Measurements from ENCODE around the gene CAPN15. TPM values are rescaled to one million over a fixed set of nuclear protein-coding genes. Genes with fewer than 3 reads are reported as not detected.

CAPN15 gene
- total and polyA plus RNA-seq, 9 of the 15 experiments (the other 6 are each of a cell fraction or from before 2014, with no cell fraction given): 0.62 to 111 (median 14.2) TPM

GRCh38 chr16:595942-596735, 68.6 kb downstream of the CAPN15 start:
- Histone ChIP-seq H3K27me3 (ENCODE audit: control insufficient read depth in 2 of 2, insufficient read depth in 2 of 2, low read length in 2 of 2) (no peaks in the 10 kb centered on the region), H2AFZ (ENCODE audit: low read depth, low read length) (no peak overlapping the region), H3K36me3 (ENCODE audit: control insufficient read depth, insufficient read depth, low read length) (peaks cover 46% of the 10 kb centered on the region; the same call in 2 of the 3 replicates), H3K4me2 (ENCODE audit: insufficient read depth, low read length) (no peak overlapping the region), H3K79me2 (ENCODE audit: control insufficient read depth, insufficient read depth, low read length) (peaks cover 71% of the 10 kb centered on the region), H4K20me1 (replicated peaks; ENCODE audit: control insufficient read depth, insufficient read depth, low read length) (peaks cover 7% of the 10 kb centered on the region), H3K27ac (ENCODE audit: extremely low read depth, low read depth, low read length) (no peak overlapping the region), H3K4me3 (no peak overlapping the region), H3K4me1 (replicated peaks in 1 of 2; ENCODE audit: control insufficient read depth in 2 of 2, insufficient read depth in 2 of 2, low read length in 2 of 2) (peaks cover 2 to 40% of the 10 kb centered on the region in 2 experiments; a peak in 4 of 5 replicates), H3K9me1 (ENCODE audit: control insufficient read depth, insufficient read depth, low read length) (peaks cover 5% of the 10 kb centered on the region), H3K9ac (ENCODE audit: insufficient read depth in 1 of 2, low read depth in 2 of 2, low read length in 2 of 2) (peak overlapping the region in 1 of 2 experiments; percentile 78; a peak in 2 of 4 replicates), H3K9me3 (replicated peaks; ENCODE audit: control insufficient read depth, insufficient read depth, low read depth, low read length) (no peaks in the 10 kb centered on the region)
- 93% methylated on average over 29 of the region's 34 CpGs for WGBS (ENCODE audit: insufficient coverage, low coverage, missing lambda C conversion rate)
- ChIA-PET POLR2A (no interaction called here), CTCF (ENCODE audit: low intra/inter-chr PET ratio) (no interaction called here)
- BruUV-seq (replicated peaks): no TSS peak
- ATAC-seq: no peak
- FAIRE-seq: no peak
- intact Hi-C loops (cut with micrococcal nuclease) (no loop called here), in situ Hi-C loops (cut with MboI) (no loop called here)
- no peak for DNase-seq (ENCODE audit: extremely low read depth in 1 of 4, low spot score in 3 of 4)
- TF ChIP-seq HNRNPLL (IDR thresholded peaks at IDR 0.05; ENCODE audit: low read depth, low read length, poor library complexity, severe bottlenecking) (no peak), ZNF512 (tag; IDR thresholded peaks at IDR 0.05) (no peak), TFAM (CRISPR knock-in tag; conservative IDR thresholded peaks at IDR 0.05) (no peak), KDM5B (IDR thresholded peaks at IDR 0.05; ENCODE audit: insufficient replicate concordance, low read depth, low read length) (no peak), SMAD4 (CRISPR knock-in tag; conservative IDR thresholded peaks at IDR 0.05) (no peak), ATF6 (CRISPR knock-in tag; IDR thresholded peaks at IDR 0.05) (no peak), POLR2AphosphoS5 (IDR thresholded peaks at IDR 0.05; ENCODE audit: control insufficient read depth, insufficient read depth, low read depth, low read length) (no peak), ZBTB1 (CRISPR knock-in tag; IDR thresholded peaks at IDR 0.05; ENCODE audit: borderline replicate concordance, low read depth) (no peak), ZNF124 (CRISPR knock-in tag; IDR thresholded peaks at IDR 0.05) (no peak), HOXB6 (CRISPR knock-in tag; IDR thresholded peaks at IDR 0.05; ENCODE audit: borderline replicate concordance) (no peak), HLTF (IDR thresholded peaks at IDR 0.05) (no peak), POLR2A (conservative IDR thresholded peaks at IDR 0.05) (no peak), NELFE (IDR thresholded peaks at IDR 0.05; ENCODE audit: insufficient read depth, insufficient read length) (no peak), USF2 (CRISPR knock-in tag; IDR thresholded peaks at IDR 0.05) (no peak), ZNF217 (CRISPR knock-in tag; IDR thresholded peaks at IDR 0.05) (no peak), GABPB2 (CRISPR knock-in tag; conservative IDR thresholded peaks at IDR 0.05) (no peak), RBBP5 (IDR thresholded peaks at IDR 0.05; ENCODE audit: borderline replicate concordance, insufficient read depth, low read length, poor library complexity, severe bottlenecking) (no peak), JUN (IDR thresholded peaks at IDR 0.05; ENCODE audit: borderline replicate concordance, low read depth, low read length) (no peak), JUN (CRISPR knock-in tag; IDR thresholded peaks at IDR 0.05; ENCODE audit: borderline replicate concordance) (no peak)

Measured in K562 (cell line).